LHCN-M2 (cell line): ENCODE measurements around the gene ATP6V1B1. TPM values are rescaled to one million over a fixed set of nuclear protein-coding genes. Genes with fewer than 3 reads are reported as not detected.

ENCODE experiments used
- DNase-seq: peaks from one replicate; pipeline ENCODE4 v3.0.0-alpha.2; 2012; ENCODE audit warnings: low read depth
- total RNA-seq: library from RNA; depleted of rRNA; stranded (reverse); fragments of >200 nt; gene quantifications from 2 replicates; pipeline ENCODE4 v1.2.3, GENCODE V29; 2014

ATP6V1B1 gene
- total RNA-seq, 1 experiment from 2014 or later = 2.0 TPM

DNA sequence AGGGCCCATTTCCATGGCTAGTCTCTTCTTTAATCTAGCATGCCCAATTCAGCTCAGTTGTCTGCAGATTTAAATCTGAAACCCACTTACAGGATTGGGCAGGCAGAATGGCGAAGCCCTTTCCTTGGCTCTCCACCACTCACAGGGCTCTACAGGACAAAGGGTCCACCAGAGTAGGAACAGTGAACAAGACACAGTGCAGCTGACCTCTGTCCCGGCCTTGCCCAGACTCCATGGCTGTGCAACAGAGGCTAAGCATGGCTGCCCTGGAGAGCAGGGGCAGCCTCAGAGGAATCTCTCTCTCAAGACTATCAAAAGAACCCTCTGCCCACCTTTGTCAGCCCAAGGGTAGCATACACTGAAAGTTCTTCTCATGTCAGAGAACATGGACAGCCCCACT is 9.7 kb upstream of the ATP6V1B1 start:
- DNase-seq = no peak

DNA sequence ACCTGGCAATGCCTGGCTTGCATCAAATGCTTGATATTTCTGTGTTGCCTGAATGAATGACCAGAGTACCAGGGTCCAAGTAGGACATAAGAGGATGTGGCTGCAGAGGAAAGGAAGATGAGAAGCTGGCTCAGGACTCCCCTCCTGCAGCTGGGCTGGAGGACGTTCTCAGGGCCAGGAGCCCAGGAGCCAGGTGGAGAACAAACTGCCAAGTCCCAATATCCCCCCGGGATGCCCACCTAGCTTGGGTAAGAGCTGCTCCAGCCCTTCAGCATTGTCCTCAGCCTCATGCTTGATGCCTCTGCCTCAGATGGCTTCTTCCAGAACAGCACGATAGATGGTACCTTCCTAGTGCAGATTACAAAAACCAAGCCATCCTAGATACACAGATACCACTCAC is 8.6 kb upstream of the ATP6V1B1 start:
- no peak for DNase-seq

DNA sequence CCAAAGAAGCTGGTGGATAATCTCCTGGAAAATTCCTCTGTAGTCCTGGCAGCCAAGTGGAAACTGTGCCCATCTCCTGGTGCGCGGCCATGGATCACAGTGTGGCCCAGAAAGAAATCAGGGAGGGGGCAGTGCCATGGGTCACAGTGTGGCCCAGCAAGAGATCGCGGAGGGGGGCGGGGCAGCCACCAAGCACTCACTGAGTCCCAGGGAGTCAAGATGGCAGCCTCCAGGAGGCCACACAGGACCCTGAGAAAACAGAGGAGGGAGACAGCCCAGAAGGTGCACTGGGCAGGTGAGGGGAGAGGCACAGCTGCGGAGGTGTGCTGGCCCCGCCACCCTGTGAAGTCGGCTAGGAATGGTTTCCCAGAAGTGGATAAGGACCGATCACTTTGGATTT is 8.1 kb upstream of the ATP6V1B1 start:
- no peak for DNase-seq

GRCh38 chr2:70928366-70928765 is 7.3 kb upstream of the ATP6V1B1 start:
- DNase-seq = no peak

DNA sequence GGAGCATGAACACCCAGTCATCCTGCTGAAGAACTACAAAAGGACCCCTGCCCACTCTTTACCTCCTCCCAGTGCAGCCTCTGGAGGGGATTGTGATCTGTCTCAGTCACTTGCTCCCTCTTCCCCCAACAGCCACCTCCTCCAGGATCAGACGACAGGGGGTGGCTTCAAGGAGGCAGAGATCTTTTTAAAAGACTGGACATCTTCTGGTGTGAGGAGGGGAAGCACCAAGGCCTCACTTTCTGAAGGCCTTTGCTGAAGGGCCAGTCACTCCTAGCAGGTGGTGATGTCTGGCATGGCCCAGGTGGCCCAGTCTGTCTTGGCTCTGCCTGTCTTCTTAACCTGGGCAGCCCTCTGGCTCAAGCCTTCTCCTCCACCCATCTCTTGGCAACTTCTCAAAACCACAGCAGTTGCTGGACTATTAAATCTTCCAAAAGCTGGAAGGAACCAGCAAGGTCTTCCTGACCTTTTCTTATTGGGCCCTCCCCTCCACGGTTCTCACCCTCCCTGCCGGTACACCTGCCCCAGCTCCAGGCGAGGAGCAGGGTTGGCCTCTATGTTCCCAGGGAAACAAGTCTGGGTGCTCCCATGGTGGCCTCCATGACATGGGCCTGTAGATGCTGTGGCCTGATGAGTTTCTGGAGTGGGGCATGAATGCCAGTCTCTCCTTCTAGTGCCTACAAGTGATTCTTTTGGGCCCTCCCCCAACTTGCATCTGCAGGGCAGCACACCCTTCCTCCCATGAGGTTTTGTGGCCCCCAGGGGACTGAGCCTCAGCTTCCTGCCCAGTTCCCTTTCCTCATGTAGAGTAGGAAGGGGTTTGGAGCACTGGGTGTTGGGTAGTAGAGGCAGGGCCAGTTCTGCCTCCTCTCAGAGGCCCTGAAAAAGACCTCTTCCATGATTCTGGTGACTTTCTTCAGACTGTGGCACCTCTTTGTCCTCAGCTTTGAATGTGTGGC is 5.0 kb upstream of the ATP6V1B1 start:
- DNase-seq = no peak

GRCh38 chr2:70931376-70932000 is 4.2 kb upstream of the ATP6V1B1 start:
- DNase-seq = no peak

DNA sequence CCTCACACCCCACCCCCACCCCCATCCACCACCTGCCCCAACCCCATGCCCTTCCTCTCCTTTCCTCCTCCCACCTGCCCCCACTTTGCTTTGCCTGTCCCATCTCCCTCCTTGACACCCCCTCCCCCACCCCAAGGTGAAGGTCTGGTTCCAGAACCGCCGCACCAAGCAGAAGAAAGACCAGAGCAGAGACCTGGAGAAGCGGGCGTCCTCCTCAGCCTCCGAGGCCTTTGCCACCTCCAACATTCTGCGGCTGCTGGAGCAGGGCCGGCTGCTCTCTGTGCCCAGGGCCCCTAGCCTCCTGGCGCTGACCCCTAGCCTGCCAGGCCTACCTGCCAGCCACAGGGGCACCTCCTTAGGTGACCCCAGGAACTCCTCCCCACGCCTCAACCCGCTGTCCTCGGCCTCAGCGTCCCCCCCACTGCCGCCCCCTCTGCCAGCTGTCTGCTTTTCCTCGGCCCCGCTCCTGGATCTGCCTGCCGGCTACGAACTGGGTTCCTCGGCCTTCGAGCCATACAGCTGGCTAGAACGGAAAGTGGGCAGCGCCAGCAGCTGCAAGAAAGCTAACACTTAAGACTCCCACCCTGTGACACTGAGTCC is 3.0 kb upstream of the ATP6V1B1 start:
- no peak for DNase-seq

- DNase-seq = no peak
Observed at GRCh38 chr2:70934981-70935380, 719 bp upstream of the ATP6V1B1 start.

DNA sequence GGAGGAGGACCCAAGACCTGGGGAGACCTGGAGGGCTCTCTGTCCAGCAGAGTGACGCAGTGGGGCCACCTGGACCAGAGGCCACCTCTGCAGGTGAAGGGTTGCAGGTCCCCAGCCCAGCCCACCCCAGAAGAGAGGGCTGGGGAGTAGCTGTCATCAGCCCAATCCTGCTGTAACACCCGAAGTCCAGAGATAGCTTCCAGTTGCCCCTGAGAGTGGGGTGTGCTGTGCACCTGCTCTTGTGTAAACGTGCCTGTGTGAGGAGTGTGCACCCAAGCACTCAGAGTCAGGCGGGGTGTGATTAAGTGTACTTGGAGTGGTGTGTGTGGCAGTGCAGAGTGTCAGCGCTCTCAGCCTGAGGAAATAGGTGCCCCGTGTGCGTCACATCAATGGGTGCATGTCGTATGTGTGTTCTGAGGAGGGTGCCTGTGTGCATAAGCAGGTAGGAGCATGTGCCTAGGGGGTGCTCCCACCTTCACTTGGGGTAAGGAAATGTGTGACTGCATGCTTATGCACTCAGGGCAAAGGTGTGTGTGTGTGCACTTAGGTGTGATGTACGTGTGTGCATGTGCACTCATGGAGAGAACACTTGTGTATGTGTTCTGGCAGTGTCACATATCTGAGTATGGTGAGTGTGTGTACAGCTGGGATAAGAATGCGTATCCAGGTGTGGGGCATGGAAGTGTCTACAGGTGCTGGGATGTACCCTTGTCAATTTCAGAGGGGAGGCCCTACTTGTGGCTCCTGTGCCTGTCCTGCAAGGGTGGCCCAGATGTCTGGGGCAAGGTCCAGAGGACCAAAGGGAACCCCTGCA is 672 bp downstream of the ATP6V1B1 start:
- no peak for DNase-seq

- no peak for DNase-seq
Observed at GRCh38 chr2:70936979-70937811, 1.5 kb downstream of the ATP6V1B1 start.

- DNase-seq = no peak
Observed at GRCh38 chr2:70937866-70938585, 2.3 kb downstream of the ATP6V1B1 start.

DNA sequence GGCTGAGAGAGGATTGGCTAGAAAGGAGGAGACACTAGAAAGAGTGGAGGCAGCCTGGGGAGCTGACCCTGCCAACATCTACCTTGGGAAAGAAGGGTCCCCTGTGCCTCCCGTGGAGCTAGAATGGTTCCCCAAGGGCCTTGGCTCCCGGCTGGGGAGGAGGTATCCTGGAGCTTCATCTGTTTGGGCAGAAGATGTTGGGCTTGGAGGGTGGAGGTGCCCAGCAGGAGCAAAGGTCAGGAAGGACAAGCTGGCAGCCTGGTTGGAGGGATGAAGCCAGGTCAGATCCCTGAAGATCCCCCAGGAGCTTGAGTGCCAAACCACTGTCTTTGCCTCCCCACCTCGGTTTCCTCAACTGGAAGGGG is 2.9 kb downstream of the ATP6V1B1 start:
- DNase-seq = no peak

DNA sequence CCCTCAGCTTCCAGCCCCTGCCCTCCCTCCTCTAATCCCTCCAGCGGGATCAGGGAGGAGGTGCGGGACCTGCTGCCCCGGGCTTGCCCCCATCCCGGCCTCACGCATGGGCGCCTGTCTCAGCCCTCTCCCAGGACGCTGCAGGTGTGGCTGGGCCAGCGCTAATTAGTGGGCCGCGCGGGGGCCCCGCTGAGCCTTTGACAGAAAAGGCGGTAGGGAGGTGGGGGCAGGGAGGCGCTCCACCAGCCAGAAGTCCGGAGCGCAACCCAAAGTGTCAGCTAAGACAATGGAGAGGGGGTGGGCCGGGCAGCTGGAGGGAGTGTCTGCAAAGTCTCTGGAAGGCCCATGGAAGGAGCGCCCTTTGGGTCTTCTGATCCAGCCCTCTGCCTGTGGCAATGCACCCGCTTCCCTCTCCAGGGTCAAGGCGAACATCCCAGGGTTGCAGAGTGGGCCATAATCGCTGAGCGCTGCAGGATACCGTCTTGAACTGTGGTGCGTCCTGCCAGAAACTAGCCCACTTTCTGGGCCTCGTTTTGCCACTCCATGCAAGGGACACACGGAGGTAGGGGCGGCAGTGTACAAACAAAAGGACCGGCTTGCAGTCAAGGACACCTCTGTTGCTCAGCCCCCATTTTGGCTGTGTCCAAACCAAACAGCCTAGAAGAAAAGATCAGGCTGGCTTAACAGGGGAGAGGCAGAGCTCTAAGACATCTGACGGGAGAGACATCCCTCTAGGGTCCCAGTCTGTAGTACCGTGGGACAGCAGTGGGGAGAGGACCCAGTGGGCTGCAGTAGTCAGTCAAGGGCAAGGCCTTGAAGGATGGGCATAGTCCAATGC is 3.5 kb downstream of the ATP6V1B1 start:
- no peak for DNase-seq

- no peak for DNase-seq
Observed at GRCh38 chr2:70939839-70940580, 4.3 kb downstream of the ATP6V1B1 start.

- DNase-seq = no peak
Observed at GRCh38 chr2:70941186-70941585, 5.5 kb downstream of the ATP6V1B1 start.

DNA sequence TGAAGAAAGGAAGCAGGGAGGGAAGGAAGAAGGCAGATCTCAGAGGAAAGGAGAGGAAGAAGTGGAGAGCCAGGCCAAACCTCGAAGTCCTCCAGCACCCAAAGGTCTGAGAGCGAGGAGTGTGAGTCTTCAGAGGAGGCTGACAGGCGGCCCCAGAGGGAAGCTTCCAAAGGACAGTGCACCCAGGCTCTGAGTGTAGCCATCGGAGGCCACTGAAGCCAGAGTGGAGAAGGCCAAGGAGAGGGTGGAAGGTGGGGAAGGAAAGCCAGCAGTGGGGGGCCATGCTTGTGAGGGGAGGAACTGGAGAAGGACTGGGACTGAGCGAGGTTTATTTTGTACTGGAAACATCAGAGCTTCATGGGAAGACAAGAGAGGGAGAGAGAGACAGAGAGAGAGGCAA is 6.0 kb downstream of the ATP6V1B1 start:
- no peak for DNase-seq

DNA sequence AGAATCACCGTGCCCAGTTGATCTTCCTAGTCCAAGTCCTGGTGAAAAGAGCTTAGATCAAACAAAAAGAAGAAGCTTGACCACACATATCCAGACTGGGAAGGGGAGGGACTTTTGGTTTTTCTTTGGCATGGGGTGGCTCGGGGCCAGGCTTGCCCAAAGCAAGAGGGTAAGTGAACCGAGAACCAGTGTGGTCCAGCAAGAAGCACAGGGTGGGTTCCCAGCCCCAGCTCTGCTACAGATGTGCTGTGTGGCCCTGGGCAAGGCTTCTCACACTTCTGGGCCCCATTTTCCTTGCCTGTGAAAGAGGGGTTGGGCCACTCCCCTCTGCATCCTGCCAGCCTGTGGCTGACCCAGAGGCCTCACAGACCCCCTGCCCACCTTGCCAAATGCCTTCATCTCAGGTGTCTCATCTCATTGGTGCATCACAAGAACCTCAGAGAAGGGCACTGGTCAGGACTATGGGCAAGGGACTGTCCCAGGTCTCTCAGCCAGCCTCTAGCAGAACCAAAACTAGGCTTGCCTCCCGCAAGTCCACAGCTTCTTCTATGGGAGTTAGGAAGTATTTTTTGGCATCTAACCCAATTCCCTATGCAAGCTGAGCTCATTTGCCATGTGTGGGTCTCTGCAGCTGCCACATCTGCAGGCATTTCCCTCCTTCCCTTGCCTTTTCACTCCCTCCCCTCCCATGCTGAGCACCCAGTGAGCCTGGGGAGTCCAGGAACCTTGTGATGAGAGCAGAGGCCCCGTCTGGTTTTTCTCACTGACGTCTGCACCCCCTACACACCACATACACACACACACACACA is 6.9 kb downstream of the ATP6V1B1 start:
- DNase-seq = no peak
